HG03442 (cell line): Measurements from ENCODE around the gene HTRA3.

Source experiments
- ATAC-seq: cut with Tn5 transposase; IDR thresholded peaks from one replicate; pipeline ENCODE4 v1.9.1; 2021; ENCODE audit warnings: mild to moderate bottlenecking, moderate library complexity; ENCODE audit not compliant: unreplicated experiment

The HTRA3 gene

DNA sequence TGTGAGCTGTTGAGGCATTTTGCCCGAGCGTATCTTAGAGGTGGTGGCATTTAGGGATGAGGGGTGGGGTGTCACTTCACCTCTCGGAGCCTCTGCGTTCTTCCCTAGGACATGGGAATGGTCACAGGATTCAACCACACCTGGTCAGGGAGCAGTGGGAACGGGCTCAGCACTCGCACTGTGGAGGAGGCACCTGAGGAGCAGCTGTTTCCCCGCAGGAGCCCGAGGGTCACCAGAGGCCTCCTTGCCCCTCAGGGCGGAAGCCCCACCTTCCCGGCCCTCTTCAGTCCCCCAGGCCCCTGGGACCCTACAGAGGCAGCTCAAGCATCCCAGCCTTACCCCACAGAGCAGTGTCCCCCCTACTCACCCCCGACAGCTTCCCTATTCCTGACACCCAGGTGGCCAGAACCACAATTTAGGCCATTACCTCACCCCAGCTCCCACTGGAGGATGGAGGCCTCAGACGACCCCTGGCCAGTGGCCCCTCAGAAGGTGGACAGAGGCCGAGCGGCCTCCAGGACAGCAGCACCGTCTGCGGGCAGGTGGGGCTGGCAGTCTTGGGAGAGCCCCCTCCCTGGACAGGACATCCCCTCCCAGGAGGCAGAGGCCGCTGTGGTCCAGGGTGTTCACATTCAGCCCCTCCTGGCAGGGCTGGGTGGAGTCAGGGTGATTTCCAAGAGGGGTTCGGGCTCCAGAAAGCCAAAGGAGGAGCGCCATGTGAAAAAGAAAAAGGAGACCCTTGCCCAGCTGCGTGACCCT, 4.2 kb upstream of the HTRA3 start:
- no peak for ATAC-seq

DNA sequence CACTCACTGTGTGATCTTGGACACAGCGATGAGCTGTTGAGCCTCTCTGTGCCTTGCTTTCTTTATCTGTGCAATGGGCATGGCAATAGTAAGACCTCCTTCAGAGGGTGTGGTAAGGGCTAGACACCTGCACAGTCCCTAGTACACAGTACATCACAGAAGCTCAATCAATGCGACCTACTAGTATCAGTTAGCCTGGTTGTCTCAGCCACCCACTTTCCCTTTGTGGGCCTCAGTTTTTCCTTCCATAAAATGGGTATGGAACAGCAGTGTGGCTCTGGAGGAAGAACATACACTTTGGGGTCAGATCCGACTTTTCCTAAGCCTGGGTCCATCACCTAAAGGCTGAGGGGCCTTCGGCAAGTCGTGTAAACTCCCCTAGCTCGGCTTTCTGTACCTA, 3.5 kb upstream of the HTRA3 start:
- ATAC-seq: no peak

GRCh38 chr4:8266508-8266907, 3.0 kb upstream of the HTRA3 start:
- ATAC-seq: no peak

- ATAC-seq: peak; percentile 61
Observed at GRCh38 chr4:8267077-8267476, 2.5 kb upstream of the HTRA3 start.

DNA sequence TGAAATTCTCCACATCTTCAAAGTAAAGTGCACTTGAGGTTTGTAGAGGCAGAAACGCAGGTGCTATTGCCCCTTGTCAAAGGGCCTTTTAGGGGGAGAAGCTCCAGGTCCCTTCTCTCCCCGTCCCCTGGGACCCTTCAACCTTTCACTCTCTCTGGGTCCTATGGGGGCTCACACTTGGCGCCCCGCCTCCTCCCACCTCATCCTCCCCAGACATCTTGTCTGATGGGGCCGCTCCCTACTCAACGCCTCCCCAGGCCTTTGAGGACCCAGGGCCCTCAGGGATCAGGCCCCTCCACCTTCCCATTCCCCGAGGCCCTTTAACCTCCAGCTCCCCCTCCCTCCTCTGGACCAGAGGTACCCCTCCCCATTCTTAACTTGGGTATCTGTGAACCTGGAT, 1.3 kb upstream of the HTRA3 start:
- no peak for ATAC-seq

GRCh38 chr4:8268901-8269534, 536 bp upstream of the HTRA3 start:
- no peak for ATAC-seq

DNA sequence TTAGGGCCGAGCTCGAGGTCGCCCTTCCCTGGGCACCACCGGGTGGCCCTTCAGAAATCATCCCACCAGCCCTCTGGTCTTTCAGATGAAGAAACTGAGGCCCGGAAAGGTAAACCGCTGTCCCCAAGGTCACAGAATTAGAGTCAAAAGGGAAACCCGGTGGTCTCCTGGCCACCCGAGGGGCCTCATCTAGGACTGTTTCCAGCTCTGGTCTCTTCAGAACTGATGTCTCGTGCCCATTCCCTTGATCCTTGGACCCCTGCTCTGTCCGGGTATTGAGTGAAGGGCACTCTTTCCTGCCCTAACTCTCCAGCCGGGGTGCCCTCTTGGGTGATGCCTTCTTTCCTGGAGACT, 841 bp downstream of the HTRA3 start:
- no peak for ATAC-seq

GRCh38 chr4:8270912-8271815, 1.6 kb downstream of the HTRA3 start:
- no peak for ATAC-seq

DNA sequence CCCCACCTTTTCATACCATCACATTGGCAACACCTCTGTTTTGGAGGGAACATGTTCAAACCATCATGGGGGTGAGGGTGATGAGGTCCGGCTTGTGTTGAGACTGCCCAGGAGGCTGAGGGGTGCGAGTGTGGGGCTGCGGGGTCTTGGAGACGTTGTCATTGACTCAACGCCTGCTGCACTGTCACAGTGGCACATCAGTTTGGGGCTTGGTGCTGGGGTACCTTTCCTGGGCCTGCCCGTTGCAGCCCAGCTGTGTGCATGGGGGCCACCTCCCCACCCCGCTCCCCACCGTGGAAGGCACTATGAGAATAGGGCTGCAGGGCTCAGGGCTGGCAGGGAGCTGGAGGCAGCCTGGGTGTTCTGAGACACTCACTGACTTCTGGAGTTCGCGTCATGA, 2.3 kb downstream of the HTRA3 start:
- ATAC-seq: no peak

GRCh38 chr4:8272472-8273428, 3.2 kb downstream of the HTRA3 start:
- no peak for ATAC-seq

GRCh38 chr4:8273450-8273849, 3.9 kb downstream of the HTRA3 start:
- no peak for ATAC-seq

DNA sequence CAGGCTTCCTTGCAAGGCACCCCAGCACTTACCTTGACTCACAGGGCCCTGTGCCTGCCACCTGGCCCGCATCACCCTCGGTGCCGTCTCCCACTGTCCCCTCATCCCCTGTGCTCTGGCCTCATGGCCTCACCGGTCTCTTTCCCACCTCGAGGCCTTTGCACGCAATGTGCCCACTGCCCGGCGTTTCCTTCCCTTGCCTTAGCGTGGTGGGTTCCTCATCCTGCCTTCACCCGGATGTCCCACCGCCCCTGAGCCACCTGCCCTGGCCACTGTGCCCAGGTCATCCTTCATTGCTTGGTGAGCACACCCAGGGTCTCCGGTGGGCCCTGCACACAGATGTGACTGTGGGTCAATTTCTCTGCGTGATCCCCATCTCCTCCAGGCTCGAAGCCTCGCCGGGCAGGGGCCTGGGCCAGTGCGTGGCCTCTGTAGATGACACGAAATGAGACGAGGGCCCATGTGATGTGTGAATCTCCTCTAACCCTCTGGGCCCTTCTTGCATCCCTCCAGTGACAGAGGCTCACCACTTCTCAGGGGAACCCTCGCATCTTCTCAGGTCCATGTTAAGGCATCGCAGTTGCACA, 4.6 kb downstream of the HTRA3 start:
- ATAC-seq: no peak

DNA sequence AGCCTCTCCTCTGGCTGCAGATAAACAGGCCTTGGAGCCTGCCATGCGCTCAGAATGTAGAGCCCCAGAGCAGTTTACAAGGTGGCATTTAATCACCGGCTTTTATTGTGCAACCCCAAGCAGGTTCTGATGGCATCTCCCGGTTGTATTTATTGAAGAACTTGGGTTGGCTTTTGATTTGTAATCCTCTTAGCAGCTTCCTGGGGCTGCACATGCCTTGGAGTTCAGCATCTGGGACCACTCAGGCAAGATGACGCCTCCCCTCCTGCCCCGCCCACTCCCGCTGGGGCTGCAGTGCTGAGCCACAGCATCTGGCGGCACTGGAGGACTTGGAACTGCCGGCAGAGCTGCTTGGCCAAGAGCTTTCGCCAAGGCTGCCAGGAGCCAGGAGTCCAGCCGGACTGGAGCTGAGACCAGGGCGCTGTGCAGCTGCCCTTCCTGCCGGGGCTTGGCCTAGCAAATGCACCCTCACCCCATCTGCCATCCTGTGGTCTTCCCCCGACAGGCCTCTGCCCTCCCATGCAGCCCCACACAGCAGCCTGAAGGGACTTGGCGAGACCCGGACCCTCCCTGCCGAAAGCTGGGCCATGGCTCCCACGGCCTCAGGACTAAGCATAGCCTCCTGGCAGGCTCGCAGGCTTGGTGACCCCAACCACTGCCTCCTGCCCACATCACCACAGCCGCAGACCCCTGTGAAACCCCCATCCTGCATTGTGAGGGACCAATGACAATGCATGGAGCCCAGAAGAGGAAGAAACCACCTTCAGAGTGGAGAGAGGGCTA, 5.4 kb downstream of the HTRA3 start:
- no peak for ATAC-seq

DNA sequence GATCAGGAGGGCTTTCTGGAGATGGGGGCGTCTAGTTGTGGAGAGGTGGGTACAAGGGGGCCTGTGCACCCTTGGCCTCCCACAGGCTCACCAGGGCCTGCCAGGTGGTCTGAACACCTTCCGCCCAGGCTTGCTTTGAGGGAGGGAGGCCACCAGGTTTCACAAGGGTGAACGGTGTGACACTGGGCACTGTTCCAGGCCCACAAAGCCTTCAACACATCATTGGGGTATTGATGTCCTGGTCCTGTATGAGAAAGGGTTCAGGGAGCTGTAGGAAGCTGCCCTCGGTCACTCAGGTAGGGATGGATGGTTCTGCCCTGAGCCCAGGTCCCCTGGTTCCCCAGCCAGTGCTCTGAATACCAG, 6.0 kb downstream of the HTRA3 start:
- no peak for ATAC-seq

DNA sequence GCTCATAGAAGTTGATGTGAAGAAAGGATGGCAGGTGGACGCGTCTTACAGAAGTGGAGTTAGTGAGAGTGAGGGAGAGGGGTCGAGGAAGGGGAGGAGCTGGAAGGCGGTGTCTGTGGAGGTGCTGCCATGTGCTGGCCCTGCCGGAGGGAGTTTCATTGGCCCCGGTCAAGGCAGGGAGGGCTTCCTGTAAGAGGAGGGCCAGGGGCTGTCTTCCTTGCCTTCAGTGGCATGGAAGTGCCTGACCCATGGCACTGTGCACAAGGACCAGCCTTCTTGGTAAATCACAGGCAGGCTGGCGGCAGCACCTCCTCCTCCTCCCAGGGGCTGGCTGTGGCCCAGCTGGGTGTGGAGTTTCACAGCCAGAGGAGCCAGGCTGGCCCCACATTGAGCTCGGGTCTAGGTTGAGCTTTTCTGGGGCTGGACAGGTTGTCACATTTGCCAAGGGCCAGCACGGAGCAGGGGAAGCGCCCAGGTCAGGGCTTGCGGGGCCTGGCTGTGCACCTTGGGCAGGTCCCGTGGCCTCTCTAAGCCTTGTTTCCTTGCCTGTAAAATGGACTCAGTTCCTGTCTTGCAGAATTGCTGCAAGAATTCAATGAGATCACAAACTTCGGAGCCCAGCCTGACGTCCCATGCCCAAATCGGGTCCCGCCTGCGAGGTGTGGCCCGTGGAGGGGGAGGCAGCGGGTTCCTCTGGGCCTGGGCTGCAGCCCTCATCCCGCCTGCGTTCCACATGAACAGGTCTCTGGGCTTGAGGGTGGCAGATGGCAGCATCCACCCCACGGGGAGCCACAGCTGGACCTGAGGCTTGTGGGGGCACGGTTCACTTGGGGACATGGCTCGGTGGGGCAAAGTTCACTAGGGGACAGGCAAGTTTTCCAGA, 7.0 kb downstream of the HTRA3 start:
- no peak for ATAC-seq

- no peak for ATAC-seq
Observed at GRCh38 chr4:8277356-8278008, 7.9 kb downstream of the HTRA3 start.

DNA sequence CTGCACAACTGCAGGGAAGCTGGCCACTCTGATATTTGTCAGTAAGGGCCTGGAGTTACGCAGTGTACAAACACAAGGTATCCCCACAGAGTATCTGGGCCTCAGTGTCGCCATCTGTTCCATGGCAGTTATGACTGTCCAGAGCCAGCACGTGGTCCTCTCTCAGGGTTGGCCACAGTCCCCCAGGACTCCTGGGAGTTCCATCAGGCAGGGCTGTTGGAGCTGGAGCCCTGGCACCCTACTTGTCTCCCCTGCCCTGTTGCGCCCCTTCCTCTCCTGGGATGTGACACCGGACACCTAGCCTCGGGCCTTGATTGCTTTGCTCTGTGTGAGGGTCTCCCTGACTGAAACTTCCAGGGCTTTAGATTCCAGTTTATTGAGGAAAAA, 8.4 kb downstream of the HTRA3 start:
- no peak for ATAC-seq
